Measurements from ENCODE around the gene MAK.
"Not testable (repeated sequence)": the region's sequence is repeated elsewhere in the genome, so short reads cannot be mapped to it uniquely, and the experiment has no call there.

MAK gene, protein sequence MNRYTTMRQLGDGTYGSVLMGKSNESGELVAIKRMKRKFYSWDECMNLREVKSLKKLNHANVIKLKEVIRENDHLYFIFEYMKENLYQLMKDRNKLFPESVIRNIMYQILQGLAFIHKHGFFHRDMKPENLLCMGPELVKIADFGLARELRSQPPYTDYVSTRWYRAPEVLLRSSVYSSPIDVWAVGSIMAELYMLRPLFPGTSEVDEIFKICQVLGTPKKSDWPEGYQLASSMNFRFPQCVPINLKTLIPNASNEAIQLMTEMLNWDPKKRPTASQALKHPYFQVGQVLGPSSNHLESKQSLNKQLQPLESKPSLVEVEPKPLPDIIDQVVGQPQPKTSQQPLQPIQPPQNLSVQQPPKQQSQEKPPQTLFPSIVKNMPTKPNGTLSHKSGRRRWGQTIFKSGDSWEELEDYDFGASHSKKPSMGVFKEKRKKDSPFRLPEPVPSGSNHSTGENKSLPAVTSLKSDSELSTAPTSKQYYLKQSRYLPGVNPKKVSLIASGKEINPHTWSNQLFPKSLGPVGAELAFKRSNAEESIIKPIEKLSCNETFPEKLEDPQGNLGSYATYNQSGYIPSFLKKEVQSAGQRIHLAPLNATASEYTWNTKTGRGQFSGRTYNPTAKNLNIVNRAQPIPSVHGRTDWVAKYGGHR

DNA sequence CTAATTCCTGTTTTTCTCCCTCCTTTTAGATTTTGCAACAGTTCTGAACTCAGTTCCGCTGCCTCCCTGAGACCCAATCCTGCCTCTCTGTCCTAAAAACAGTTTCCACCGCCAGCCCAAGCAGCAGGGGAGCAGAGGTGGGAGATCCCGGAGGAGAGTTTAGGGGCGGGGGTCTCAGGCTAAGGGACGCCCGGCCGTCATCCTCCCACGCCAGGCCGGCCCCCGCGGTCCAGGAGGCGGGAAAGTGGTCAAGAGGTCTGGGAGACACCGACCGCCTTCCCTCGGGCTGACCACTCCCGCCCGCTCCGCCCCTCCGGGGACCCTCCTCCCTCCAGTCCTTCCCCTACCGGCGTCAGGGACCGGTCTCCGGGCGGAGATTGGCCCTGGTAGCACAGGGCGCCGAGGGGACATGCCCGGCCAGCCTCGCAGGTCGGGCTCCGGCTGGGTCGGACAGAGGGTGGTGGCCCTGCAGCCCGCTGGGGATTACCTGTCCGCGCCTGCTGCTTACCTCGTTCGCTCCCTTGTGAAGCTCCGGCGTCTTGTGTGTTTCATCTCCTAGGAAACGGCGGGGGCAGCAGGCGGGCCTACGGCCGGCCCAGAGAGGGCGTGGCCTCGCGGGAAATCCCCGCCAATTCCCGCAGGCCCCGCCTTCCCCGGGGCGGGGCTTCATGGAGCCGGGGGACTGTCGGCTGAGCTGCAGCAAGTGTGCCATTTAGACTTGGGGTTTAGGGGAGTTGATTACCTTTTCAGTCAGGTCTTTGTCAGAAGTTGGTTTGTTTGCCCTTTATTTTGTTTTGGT lies at the start of gene MAK:
TSS of gene MAK (minus strand) at position 545 of the 799 bp plus-strand sequence. CDS start 7,891 bp downstream, outside the sequence.
- peak; percentile 86 for DNase-seq

DNA sequence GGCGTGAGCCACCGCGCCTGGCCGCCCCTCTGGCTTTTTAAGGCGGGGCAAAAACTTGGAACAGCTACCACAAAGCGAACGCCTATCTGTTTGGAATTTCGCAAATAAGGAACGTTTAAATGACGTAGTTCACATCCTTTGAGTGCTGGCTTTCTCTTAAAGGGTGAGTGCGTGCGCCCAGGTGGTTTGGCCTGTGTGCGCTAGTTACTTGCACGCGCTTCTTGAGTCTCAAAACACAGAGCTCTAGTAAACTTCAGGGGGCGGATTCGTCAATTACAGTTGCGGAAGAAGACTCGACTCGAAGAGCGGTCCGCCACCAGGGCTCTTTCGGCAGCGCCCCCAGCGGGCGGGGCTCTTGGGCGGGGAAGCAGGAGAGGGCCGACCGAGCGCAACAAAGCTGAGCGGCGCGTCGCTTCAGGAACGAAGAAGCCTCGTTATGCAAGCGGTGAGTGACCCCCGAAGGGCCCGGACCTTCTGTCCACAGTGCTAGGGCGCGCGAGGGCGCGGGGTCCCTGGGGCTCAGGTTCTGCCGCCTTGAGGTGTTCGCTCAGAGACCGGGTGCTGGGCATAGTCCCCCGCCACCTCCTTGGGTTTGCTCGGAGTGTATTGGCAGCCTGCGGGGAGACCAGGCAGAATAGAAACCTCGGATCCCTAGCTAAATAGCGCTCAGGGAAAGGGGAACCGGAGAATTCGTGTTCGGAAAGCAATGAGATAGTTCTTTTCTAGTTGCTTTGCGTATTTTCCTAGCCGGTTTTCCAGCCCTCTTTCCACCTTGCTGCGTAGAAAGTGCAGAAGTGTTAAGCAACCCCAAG lies 48.6 kb upstream of the MAK start, which contains the start of gene SYCP2L:
TSS of gene SYCP2L (plus strand) at position 362 of the 812 bp plus-strand sequence. CDS start at position 437, 75 bp downstream.
- DNase-seq, result no peak

DNA sequence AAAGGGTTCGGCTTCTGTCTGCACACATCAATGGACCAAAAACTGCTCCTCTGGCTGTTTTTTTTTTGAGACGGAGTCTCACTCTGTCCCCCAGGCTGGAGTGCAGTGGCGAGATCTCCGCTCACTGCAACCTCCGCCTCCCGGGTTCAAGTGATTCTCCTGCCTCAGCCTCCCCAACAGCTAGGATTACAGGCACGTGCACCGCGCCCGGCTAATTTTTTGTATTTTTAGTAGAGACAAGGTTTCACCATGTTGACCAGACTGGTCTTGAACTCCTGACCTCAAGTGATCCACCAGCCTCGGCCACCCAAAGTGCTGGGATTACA lies 48.0 kb upstream of the MAK start:
- DNase-seq, result not testable (repeated sequence)

DNA sequence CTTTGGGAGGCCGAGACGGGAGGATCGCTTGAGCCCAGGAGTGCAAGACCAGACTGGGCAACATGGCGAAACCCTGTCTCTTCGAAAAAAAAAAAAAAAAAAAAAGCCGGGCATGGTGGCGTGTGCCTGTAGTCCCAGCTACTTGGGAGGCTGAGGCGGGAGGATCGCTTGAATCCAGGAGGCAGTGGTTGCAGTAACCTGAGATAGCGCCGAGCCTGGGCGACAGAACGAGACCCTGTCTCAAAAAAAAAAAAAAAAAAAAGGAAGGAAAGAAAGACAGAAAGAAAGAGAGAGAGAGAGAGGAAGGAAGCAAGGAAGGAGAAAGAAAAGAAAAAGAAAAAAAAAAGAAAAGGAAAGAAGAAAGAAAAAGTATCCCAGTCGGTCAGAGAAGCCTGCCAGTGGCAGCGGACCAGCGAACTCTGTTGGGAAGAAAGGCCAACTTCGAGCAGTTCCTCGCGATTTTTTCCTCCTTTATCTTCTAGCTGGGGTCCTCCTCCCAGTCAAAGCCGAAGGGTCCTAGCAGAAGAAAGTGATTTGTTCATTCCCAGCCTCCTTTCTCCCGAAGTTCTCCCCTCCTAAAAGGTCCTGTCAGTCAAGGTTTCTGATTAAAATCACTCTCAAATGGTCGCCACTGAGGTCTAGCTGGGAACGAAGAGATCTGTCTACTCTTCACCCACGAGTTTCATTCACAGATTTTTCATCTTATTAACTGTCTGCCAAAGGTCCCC lies 46.1 kb upstream of the MAK start:
- DNase-seq, result no peak

DNA sequence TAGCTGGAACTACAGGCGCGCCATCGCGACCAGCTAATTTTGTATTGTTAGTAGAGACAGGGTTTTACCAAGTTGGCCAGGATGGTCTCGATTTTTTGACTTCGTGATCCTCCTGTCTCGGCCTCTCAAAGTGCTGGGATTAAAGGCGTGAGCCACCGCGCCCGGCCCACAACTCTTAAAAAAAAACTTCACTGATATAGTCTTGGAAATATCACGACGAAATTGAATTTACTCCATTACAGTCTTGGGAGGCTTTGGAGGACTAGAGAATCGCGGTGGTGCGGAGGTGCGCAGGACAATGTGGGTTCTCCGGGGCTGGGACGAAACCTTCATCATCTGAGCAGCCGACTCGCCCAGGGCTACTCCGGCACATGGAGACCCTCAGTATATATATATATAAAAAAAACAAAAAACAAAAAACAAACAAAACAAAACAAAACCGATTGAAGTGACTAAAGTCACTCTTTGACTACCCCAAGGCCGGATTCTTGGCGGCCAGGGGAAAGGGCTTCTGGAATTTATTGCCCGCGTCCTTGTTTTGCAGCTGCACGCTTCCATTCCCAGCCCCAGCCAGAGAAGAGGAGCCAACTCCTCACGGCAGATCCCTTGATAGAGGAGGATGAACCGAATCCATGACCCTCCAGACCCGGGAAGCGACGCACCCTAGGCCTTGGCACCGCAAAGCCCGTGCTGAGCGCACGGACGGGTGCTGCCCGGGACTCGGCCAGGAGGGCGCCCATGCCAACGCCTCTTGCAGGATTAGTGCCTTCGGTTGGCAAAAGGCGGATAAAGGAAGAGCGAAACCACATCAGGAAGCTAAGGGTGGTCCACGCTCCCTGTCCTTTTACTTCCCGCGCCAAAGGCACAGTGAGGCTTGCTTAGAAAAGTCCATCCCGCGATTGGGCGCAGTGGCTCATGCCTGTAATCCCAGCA lies 45.2 kb upstream of the MAK start:
- no peak for DNase-seq

DNA sequence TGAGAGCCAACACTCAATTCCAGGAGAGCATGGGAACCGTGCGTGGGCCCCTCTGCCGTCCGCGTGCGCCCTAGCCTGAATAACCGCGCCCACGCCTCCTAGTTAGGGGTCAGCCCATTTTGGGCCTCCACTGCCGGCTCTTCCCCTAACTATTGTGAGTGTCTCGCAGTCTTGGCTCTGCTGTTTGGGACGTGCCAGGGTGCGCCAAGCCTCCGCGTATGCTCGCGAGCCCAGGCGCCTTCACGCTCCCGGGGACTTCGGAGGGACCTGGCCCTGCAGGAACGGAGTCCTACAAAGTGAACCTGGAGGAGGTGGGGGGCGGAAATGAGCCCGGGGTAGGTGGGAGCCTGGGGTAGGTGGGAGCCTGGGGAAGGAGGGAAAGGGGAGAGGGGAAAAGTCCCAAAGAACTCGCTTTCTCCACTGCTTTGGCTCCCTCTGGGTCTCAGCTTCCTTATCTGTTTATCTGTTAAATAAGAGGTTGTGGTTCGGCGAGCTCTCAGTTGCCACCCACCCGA lies 44.4 kb upstream of the MAK start:
- DNase-seq, result no peak

DNA sequence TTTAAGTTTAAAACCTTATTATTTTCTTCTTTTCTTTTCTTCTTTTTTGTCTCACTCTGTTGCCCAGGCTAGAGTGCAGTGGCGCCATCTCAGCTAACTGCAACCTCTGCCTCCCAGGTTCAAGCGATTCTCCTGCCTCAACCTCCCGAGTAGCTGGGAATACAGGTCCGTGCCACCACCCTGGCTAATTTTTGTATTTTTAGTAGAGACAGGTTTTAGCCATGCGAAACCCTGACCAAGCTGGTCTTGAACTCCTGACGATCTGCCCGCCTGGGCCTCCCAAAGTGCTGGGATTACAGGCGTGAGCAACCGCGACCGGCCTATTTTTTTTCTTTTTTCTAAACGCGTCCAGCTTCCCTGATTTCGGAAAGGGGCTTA lies 43.9 kb upstream of the MAK start:
- not testable (repeated sequence) for DNase-seq

DNA sequence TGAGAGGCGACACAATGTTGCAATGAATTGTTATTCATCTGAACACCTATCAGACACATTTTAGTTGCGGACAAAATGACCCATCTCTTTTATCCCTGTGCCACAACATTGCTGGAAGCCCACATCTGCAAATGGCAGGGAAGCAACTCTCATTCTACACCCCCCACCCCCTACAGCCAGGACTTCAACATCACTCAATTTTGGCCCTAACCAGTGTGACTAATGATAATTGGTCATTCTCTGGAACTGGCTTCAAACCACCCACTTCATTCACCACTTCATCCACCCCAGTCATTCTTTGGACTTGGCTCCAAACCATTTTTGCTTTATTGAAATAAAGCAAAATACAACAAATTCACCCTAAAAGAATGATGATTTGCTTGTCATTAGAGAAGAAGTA lies 42.0 kb upstream of the MAK start:
- DNase-seq, result no peak

DNA sequence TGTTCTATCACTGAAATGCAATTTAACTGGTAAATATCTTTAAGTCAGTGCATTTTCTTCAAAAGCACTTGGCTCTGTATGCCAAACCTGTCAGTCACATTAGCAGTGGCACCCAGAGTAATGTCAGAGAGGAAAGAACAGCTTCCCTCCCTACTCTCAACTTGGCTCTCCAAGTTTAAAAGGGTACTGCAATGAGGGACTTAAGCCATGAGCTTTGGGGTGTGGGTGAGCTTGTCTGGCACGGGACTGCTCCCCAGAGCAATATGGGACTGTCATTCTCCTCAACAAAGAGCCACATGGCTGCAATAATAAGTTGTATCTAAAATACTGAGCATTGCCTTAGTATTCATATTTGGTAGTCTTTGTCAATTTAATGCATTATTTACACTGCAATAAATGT lies 39.5 kb upstream of the MAK start:
- no peak for DNase-seq

DNA sequence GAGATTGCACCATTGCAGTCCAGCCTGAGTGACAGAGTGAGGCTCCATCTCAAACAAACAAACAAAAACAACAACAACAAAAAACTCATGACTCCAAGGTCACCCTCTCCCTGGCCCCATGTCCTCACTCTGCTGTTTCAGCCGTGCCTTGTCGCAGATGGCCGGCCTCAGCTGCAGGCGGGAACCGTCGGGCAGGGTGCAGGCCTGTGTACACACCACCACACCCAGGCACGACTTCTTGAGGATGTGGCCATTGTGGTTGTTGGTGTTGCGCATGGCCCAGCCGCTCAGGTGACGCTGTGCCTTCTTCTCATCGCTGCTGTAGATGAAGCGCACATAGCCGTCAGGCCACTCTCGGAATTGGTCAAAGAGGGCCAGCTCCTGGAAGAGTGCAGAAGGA lies 38.7 kb upstream of the MAK start:
- DNase-seq, result no peak

DNA sequence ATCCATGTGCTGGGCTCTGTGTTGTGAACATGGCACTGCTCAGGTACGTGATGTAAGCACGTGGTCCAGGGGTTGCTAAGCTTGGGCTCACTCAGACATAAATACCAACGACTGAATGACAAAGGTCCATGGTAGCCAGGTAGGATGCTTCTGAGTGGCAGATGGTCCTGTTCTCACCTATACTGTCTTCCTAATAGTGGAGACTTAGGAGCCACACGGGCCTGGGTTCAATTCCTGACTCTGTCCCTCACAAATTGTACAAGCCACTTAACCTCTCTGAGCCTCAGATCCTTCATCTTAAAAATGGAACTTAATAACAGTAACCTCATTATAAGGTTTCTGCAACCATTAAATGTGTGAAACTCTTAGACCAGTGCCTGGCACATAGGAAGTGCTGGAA lies 36.7 kb upstream of the MAK start:
- no peak for DNase-seq

DNA sequence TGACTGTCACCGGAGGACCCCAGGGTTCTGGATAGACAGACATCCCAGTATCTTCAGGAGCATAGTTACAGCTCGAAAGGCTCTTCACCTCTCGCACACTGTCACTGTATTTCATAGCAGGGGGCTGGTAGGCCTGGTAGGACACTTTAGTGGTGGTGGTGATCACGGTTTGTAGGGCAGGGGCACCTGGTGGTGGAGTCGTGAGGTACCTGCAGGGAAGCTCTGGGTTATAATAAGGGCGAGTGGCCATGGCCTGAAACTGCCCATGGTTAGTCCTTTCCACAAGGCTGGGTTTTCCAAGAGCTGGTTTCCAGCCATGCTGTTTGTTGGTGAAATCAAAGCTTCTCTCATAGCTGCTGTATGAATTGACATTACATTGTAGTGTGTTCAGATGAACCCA lies 35.9 kb upstream of the MAK start:
- no peak for DNase-seq

DNA sequence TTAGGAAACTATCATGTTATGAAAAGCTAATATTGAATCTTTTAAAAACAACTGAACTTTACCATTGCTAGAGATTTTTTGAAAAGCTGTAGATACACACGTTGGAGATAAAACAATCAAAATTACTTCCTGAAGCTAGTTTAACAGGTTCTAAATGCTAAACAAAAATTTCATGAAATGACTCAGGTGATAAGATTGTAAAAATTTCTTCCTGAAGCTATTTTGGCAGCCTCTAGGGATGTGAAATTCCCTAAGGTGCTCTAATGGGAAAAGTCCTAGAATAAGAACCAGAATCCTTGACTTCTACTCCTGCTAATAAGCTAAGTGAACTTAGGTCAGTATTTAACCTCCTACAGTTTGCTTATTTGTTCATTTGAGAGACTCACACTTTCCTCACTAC lies 35.0 kb upstream of the MAK start:
- DNase-seq, result no peak

DNA sequence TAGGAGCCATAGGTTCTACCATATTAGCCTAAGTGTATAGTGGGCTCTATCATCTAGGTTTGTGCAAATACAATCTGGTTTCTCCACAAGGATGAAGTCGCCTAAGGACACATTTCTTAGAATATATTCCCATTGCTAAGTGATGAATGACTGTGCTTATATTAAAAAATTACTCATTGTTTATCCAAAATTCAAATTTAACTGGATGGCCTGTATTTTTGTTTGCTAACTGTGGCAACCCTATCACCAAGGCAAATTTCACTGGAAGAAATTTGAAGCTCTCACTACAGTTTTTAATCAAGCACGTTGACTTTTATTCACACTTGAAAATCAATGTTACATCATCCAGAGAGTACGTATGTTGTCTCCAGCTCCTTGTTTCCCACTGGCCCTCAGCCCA lies 29.6 kb upstream of the MAK start:
- no peak for DNase-seq

DNA sequence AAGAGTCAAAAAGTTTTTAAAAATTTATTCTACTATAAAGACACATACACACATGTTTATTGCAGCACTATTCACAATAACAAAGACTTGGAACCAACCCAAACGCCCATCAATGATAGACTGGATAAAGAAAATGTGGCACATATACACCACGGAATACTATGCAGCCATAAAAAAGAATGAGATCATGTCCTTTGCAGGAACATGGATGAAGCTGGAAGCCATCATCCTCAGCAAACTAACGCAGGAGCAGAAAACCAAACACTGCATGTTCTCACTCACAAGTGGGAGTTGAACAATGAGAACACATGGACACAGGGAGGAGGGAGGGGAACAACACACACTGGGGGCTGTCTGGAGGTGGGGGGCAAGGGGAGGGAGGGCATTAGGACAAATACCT lies 28.4 kb upstream of the MAK start:
- DNase-seq, result not testable (repeated sequence)

DNA sequence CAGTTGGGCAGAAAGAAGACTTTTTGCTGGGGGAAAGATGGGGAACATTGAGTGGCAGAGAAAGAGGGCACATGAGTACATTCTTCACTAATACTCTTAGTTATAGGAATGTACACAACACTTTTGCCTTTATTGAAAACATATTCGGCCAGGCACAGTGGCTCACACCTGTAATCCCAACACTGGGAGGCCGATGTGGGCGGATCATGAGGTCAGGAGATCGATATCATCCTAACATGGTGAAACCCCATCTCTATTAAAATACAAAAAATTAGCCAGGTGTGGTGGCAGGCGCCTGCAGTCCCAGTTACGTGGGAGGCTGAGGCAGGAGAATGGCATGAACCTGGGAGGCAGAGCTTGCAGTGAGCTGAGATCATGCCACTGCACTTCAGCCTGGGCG lies 24.7 kb upstream of the MAK start:
- DNase-seq, result not testable (repeated sequence)

DNA sequence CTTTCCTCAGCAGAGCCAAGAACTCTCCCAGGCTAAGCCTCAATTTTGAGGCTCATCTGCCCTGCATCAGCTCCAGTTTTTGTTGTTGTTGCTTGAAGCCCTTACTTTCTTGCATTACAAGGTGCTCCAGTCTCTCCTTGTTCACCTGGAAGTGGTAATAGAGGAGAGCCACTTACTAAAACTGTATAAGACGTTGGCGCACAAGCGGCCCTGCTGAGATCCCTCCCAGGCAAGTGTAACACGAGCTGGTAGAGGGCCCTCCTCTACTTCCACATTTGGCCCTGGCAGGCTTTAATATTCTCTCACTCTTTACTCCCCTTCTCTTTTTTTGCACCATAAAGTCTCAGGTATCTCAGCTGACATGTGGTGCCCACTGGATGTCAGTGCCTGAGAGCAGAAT lies 24.0 kb upstream of the MAK start:
- no peak for DNase-seq

DNA sequence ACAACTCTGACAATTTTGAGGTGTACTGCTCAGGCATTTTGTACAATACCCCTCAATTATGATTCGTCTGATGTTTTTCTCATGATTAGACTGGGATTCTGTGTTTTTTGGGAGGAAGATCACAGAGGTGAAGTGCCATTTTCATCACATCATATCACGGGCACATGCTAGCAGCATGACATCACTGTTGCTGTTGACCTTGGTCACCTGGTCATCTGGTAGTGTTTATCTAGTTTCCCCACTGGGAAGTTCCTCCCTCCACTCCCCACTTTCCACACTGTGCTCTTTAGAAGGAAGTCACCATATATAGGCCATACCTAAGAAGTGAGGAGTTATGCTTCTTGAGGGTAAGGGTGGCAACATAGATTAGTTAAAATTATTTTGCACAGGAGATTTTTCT lies 22.7 kb upstream of the MAK start:
- no peak for DNase-seq

DNA sequence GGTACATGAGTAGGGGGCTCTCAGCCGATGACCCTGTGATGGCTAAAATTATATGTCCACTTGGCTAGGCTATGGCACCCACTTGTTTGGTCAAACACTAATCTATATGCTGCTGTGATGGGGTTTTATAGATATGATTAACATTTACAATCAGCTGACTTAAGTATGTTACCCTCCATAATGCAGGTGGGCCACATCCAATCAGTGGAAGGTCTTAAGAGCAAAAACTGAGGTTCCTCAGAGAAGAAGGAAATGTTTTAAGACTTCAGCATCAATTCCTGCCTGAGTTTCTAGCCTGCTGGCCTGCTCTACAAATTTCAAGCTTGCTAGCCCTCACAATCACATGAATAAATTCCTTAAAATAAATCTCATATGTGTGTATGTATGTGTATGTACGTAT lies 18.9 kb upstream of the MAK start:
- no peak for DNase-seq

DNA sequence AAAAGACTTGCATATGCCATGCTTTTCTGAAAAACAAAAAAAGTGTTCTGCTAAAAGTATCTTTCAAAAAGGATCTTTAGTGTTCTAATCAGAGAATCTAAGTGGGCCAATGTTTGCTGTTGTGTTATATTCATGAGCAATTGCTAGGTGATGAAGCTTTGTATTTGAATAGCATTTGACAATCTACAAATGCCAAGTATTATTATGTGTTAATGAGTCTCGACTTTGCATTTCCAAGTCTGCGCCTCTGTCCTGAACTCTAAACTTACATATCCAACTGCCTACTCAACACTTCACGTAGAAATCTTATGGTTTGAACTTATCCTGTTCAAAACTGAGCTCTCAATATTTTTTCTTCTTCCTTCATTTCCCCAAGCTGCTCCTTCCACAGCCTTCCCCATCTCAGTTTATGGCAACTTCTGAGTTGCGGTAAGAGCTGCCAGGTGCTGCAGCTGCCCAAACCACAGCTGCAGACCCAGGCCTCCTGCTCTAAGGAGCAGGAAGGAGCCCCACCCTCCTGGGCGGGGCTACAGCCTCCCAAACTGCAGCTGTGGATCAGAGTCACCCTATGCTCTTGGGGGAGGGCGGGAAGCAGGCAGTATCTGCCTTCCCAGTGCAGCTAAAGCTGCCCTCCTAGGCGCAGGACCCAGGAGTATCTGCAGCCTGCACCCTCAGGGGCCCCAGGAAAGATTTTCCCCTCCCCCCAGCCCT lies 16.7 kb upstream of the MAK start:
- DNase-seq, result no peak

Measured in midbrain (tissue), 1 donor.